Activated CD4-positive, alpha-beta T cell treated with anti-CD3 and anti-CD28 coated beads, Interleukin-10, Interleukin-2, amounts not matched to agents 100 ng/mL and 50 ng/mL, durations not matched to agents 16 hours and 8 hours (primary cell): ENCODE results near the gene RAMACL.
"Not testable (repeated sequence)": the region's sequence is repeated elsewhere in the genome, so short reads cannot be mapped to it uniquely, and the experiment has no call there.

Experiments used
- DNase-seq: peaks from one replicate; pipeline ENCODE4 v3.0.0-alpha.2; 2020

RAMACL gene

DNA sequence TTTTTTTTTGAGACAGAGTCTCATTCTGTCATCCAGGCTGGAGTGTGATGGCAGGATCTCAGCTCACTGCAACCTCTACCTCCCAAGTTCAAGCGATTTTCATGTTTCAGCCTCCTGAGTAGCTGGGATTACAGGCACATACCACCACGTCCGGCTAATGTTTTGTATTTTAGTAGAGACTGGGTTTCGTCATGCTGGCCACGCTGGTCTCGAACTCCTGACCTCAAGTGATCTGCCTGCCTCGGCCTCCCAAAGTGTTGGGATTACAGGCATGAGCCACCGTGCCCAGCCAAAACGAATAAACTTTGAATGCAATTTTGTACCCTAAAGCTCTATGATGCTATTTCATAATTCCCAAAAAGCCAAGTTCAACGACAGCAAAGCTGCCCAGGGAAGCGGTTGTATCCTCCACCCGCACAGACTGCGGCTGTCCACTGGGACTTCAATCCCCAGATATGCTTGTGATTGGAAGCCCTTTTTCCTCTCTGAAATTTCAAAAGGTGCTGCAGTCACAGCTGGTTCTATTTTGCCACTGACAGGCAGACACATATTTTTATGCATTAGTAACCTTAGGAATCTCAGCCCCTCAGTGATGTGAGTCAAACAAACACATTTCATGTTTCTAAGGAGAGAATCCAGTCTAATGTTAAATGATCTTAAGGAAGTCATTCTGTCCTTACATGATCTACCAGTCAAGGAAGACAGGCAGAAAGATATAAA is 8.7 kb upstream of the RAMACL start:
- no peak for DNase-seq

DNA sequence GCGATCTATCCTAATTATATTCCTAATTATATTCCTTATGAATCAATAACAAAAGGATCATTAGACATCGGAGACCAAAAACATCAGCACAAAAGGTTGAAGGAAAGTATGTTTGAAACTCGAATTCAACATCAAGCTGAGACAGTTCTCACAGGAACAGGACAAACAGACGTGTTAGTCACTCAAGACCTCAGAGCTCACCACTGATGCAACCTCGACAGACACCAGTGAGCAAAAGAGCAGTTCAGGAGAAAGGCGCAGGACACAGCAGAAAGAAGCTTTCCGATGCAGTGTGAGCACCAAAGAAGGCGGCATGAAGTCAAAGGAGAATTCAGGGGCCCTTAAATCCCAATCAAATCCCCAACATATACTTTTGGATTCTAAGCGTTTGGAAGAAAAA is 6.3 kb upstream of the RAMACL start:
- DNase-seq = no peak

DNA sequence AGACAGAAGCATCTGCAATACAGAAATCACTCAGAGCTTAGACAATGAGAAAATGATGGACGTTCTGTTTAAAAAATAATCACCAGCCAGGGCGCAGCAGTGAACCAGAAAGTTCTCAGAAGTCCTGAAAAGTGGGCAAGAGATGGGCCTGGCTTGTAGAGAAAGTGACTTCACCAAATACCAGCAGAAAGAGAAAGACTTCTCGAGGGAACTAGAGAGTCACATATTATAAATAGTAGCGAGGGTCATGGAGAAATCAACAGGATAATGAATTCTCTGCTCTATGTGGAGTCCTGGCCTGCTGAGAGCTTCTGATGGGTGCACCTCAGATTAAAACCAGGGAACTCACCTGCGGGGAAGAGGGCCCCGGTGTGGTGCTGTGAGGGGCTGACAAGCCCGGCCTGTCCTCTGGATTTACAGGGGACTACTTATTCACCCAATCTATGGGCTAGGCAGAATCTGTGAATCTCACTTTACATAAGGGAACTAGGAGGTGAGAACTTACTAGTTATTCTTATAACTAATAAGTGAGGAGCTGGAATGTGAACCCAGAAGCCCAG is 5.6 kb upstream of the RAMACL start:
- DNase-seq = no peak

DNA sequence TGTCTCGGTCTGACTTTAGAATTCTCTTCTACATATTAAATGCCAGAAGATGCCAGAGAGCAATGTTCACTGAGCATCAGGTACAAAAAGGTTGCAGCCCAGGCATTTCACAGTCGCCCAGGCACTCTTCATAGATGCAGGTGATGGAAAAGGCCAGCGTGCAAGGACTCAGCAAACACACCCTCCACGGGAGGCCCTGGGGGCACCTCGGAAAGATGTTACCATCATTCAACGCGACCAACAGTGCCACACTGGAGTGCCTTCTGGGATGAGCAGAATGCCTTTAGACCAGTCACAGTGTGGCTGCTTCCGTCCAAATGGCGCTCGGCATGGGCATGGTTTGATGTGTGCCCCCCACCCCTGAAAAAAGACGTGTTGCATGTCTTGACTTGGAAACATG is 4.5 kb upstream of the RAMACL start:
- no peak for DNase-seq

DNA sequence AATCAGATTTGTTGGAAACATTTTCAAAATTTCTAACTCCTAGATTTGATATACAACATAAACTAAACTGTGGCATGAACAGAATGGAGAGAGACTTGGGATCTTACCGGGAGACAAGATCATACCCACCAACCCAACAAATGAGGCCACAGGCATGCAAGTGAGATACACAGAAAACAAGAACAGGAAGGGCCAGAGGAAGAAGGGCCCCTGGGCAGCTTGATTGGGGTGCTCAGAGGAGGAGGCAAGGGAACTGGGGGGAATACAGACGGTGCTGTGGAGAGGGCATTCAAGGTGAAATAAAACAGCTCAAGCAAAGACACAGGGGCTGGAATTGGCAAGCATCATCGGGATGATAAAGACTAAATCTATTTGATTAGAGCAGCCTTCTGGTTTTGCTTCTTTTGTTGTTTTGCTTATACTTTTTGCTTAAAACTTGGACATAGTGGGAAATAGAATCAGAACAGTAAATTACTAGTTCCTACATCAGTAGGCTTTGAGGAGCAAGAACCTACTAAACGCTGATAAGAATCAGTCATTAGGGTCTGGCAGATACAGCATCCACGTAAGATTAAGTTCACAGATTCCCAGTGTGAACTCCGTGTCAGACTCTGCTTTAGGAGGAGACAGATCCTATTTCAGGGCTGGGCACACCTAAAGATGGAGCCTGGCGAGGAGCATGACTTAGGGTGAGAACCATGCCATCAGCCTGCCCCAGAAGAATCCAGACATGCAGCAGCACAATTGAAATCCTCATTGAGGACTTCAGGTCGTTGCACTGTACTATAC is 3.5 kb upstream of the RAMACL start:
- no peak for DNase-seq

DNA sequence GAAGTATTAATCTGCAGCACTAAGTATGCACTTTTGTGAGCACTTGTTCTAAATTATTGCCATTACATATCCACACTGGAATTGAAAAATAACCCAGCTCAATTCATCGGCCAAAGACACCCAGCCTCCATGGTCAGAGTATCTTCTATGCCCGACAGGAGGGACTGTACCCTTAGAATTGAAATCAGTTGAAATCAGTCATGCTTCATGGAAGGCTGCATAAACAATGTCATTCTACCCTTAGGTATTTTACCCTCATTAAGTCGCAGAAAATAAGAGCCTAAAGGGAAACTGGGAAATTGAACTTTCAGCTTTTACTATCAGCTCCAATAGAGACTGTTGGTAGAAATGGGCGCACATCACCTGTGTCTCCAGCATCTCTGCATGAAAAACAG is 2.9 kb upstream of the RAMACL start:
- DNase-seq = no peak

DNA sequence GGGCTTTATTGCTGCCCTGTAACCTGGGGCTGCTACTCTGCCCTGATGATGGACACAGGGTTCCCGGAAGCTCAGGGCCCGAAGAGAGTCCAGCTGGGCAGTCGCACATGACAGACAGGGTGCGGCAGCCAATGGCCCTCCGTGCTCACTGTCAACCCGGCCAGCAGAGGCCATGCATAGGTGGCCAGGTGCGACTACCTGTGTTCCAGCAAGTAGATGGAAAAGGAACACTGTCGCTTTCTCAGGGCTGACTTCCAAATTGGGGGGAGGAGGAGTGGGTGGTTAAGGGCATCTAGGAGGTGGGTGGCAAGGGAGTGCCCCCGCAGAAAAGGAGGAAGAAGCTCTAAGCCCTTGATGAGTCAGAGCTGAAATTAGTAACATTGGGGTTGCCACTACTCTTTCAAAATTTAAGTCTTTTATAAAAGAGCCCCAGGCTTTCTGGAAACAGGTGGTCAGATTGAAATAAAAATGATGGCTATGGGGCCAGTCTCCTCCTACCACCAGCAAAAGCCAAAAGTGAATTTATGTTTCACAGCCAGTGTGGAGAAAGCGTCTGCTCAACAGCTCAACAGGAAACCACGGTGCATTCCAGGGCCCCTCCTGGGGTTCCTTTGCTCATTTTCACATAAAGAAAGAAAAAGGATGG is 2.3 kb upstream of the RAMACL start:
- peak; percentile 3 for DNase-seq

DNA sequence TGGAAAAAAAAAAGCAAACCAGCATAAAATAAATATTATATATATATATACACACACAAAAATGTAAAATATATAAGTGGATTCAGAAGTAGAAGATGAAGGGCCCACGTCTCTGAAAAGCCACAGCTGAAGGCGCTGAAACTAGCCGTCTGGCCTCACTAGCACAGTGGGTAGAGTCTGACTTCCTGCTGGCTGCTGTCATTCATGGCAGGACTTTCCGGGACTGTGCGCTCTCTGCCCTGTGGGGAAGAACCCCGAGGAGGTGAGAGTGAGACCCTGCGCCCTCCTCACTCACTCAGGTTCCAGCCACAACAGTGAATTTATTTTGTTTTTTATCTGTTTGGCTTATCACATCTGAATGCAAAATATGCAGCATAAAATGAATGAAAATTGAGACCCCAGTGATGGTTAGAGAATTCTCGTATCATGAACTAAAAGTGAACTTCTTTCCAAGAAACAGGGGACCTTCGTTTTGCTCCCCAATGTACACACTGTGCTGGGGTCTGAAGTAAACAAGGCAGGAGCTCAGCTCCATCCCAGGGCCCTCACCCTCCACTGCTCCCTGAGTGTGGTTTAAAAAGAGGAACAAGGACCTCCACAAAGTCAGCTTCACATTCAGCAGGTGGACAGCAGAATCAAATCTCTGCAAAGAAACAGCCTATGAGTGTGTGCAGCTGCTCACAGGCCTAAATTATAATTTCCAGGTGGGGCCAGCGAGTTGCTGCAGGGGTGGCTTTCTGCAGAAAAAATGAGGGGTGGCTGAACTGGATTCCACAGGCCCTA is 1.3 kb upstream of the RAMACL start:
- DNase-seq = no peak

DNA sequence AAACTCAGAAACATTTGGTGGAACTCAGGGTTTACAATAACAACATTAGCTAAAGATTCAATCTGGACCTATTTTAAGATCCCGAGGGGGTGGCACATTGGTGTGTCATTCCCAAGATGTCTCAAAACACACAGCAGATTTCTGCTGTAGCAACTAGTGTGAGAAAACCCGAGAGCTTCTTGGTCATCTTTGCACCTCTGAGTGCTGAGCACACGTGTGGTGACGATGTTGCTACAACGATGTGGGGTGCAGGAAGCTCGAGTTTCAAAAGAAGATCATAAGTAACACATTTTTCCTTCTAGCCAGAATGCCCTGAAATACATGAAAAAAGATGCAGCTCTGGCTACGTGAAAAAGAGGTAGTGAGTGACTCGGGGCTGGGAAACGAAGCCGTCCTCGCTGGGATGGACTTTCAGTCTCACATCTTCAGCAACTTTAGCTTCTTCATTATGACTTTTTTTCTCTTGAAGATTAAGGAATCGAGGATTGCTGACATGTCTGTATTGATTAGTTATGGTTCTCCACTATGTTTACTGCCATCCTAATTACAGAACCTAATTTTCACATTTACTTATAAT is 1.5 kb downstream of the RAMACL start:
- DNase-seq = no peak

DNA sequence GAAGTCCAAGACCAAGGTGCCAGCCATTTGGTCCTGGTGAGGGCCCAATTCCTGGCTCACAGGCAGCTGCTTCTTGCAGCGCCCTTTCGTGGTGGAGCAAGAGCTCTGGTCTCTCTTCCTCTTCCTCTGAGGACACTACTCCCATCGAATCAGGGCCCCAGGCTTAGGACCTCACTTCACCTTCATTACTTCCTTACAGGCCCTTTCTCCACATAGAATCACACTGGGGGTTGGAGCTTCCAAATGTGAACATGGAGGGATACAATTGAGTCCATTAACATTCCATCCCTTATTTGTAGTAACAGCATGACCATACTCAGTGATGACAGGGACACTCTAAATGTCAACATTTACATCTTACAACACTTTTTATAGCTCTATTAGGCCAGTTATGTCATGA is 2.3 kb downstream of the RAMACL start:
- DNase-seq = no peak

DNA sequence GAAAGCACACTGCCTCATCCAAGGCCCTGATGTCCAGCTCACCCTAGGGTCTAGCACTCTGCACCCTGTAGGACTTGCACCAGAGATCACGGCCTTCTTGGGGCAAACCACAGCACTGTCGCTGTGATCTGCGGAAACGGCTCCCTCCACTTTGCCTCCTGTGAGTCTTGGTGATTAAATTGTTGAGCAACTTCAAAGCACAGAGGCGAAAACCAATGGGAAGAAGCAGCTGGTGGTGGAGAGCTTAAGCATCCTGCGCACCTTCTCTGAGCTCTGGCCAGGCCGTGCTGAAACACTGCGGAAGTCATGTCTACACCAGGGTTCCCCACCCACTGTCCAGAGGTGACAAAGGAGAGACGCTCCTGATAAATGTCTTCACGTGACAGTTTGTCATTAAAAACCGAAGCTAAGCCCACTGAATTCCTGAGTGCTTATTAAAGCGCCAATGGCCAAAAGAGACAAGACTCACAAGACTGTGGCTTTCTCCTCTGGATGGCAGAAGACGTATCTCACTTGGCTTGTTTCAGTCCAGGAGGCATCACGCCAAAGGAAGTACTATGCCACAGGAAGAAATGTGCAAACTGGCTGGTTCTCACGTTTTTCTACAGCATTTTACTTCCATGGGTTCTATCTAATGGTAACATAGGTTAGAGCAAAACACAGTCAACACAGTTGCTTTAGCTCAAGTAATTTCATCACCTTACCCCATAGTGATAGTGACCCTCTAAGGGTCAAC is 3.1 kb downstream of the RAMACL start:
- no peak for DNase-seq

DNA sequence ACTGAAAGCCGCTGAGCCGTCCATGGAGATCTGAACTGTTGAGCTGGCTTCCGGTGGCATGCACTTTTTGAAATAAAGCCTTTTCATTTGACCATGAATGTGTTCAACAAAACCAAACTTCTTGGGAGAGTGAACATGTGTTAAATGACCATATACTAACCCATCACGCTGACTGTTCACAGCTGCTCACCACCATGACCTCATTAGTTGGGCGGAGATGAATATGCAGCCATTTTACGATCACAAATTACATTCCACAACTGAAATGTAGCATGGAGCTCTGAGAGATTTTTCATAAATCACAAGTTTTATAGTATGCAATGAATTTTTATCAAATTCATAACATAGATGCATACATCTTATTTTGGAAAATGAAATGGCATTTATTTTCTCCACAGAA is 4.2 kb downstream of the RAMACL start:
- DNase-seq = no peak

DNA sequence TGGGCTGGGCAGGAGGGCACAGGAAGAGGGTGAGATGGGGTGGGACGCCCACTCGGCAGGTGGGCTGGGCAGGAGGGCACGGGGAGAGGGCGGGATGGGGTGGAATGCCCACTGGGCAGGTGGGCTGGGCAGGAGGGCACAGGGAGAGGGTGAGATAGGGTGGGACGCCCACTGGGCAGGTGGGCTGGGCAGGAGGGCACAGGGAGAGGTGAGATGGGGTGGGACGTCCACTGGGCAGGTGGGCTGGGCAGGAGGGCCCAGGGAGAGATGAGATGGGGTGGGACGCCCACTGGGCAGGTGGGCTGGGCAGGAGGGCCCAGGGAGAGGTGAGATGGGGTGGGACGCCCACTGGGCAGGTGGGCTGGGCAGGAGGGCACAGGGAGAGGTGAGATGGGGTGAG is 4.7 kb downstream of the RAMACL start:
- not testable (repeated sequence) for DNase-seq

DNA sequence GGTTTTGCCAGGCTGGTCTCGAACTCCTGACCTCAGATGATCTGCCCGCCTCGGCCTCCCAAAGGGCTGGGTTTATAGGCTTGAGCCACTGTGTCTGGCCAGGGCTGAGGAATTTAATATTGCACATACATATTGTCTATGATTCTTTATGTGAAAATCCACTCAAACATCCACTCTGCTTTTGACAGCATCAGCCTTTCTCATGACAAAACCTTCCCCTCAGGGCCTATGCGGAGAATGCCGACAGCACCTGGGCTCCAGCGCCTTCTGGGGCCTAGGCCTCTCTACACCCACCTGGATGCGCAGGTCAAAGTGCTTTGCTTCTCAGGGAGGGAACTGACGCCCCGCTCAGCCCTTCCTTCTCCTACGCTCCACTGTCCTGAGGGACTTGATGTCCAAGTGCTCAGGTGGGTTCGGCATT is 5.4 kb downstream of the RAMACL start:
- DNase-seq = no peak

DNA sequence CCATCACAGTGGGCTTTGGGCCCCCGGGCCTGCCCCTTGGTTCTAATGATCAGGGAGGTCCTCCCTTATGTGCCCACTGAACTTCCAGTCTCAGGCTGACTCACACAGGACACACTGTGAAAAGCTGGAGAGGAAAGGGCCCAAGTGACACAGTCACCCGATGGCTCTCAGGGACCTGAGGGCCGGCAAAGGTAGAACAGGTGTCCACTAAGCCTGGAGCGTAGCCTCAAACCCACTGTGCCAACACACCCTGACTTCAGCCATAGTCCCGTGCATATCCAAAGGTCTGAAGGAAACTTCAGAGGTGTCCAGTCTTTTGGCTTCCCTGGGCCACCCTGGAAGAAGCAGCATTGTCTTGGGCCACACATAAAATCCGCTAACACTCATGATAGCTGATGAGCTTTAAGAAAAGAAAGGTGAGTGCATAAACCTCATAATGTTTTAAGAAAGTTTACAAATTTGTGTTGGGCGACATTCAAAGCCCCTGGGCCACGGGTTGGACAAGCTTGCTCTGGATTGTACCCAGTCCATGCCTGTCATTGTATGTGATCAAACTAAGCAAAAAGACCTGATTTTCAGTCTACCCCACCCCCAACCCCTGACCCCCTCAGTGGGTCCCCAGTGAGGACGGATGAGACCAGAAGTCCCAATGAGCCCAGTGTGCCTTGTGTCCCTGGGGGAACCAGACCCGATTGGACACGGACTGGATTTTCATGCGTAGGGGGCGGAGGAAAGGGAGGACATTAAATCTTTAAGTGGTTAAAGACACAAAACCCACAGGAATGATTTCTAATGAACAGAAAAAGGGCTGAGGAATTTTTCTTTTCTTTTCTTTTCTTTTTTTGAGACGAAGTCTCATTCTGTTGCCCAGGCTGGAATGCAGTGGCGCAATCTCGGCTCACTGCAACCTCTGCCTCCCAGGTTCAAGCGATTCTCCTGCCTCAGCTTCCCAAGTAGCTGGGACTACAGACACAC is 6.1 kb downstream of the RAMACL start:
- no peak for DNase-seq

DNA sequence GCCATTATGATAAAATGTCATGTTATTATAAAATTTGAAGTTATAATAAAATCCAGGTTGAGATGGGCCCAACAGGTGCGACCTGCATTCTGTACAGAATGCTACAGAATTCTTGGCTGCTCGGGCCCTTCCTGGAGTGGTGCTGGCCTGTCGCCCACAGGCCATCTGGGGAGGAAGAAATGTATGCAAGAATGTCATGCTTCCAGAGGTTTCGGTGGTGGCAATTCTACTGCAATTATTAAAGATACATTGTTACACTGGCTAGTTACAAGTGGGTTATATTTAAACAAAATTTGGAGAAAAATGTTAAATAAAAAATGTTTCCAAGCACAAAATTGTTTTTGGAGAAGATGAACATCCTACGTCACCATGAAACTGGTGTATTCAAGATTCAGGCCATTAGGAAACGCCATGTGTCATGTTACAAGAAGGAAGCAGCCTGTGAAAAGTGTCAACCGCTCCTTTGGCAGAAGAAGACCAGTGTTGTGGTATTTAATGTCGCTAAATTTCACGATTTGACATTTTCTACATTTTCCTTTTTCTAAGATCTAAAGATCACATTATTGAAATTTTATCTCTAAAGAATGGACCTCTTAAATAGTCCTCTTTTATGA is 7.1 kb downstream of the RAMACL start:
- no peak for DNase-seq

DNA sequence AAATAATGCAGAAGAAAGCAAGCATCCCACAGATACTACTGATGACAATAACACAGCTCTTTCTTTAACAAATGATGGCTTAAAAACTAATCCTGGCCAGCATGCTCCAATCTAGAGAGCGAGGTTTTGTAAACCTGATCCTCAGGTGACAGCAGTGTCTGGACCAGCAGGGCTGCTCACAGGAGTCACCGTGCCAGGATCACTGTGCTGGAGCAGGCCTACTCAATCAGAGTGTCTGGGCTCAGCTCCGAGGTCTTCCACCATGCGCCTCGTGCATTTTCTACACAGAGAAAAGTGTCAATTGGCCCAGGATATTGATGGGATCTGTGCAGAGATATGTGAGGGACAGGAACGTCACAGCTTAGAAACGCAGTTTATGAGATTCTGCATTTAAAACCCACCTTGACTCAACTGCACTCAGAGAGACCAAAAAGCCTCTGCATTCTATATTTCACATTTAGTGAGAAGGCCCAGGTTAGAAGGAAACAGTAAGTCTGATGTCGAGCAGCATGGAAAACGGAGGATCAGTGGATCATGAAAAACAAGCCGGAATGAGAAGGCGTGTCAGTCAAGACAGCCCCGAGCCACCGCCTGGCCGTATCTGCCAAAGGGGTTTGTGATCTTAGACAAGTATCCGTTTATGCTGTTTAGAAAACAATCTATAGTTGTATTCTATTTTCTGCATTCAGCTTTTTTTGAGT is 7.8 kb downstream of the RAMACL start:
- DNase-seq = no peak

DNA sequence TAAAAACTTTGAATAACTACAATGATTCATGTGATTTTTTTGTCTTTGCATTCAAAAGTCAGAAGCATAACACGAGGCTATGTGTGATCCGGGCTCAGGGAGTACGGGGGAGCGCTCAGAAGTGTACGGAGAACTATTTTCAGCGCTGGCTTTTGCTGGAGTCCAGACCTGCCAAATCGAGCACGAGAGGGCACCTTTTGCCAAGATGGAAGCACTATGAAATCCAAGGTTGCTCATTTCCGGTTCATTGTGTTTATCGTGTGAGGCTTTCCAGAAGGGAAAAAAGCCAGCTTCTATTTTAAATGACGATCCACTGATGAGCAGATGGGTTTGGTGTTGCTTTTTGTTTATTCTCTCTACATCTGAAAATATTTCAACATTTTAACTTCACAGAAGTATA is 11.3 kb downstream of the RAMACL start:
- no peak for DNase-seq

DNA sequence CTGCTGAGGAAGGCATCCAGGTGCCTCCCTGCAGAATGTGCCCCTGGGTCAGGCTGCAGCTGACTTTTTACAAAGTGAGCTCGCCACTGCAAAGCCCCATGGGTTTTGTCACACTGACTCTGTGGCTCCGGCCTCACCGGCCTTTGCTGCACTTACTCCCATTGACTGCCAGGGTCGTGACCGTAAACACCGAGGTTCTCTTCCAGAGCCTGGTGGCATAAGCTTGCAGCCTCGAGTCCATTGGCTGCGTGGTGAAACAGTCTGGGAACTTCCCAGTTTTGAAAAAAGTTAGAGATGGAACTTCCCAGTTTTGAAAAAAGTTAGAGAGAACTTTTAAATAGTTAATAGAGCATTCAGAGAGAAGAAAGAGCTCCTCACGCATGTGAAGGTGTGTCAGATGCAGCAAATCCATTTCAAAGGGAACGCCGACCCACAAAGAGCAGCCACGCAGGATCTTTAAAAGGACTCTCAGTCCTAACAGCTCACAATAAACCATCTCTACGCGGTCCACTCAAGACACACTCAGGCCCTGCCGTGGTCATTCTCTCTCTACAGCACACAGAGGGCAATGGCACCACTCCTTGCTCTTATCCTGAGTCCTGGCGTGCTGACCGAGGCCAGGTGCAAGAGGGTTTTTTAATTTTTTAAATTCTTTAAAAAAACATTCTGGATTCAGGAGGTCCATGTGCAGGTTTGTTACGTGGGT is 12.8 kb downstream of the RAMACL start:
- no peak for DNase-seq
